Esophagus muscularis mucosa (tissue), 4 donors: ENCODE measurements around the gene SOSTDC1. TPM values are rescaled to one million over a fixed set of nuclear protein-coding genes. Genes with fewer than 3 reads are reported as not detected.

Source experiments
- DNase-seq: peaks from one replicate; pipeline ENCODE4 v3.0.0-alpha.2; 2017; ENCODE audit errors: extremely low spot score
- H3K27ac ChIP-seq, 4 donors: fragments of 200-600 bp; sonication (generic); replicated peaks in 1 of 4; 1 replicate in 3 of 4; 2 replicates in 1 of 4; pipeline ENCODE4 v1.5.1; 2016 to 2019; ENCODE audit warnings: mild to moderate bottlenecking in 1 of 4
- H3K27me3 ChIP-seq, 4 donors: fragments of 200-600 bp; sonication (generic); one replicate each; pipeline versions ENCODE4 v1.5.1 to v1.6.0; 2016 to 2019
- H3K36me3 ChIP-seq, 4 donors: fragments of 200-600 bp; sonication (generic); one replicate each; pipeline ENCODE4 v1.5.1; 2016 to 2019
- H3K4me1 ChIP-seq, 4 donors: fragments of 200-600 bp; sonication (generic); one replicate each; pipeline ENCODE4 v1.5.1; 2016 to 2019
- H3K4me3 ChIP-seq, 4 donors: fragments of 200-600 bp; sonication (generic); 1 replicate in 2 of 4; 2 replicates in 2 of 4; pipeline ENCODE4 v1.5.1; 2016 to 2019; ENCODE audit warnings: mild to moderate bottlenecking in 4 of 4, moderate library complexity in 1 of 4
- H3K9me3 ChIP-seq, 4 donors: fragments of 200-600 bp; sonication (generic); 1 replicate in 3 of 4; 2 replicates in 1 of 4; pipeline ENCODE4 v1.5.1; 2016 to 2019
- EP300 ChIP-seq: sonication (generic); formaldehyde crosslinking; IDR thresholded peaks from one replicate; pipeline ENCODE4 v1.6.1; 2017; ENCODE audit warnings: antibody characterized with exemption
- POLR2A ChIP-seq: fragments of 450-650 bp; IDR thresholded peaks from one replicate; pipeline ENCODE4 v1.6.1; 2017; ENCODE audit warnings: antibody characterized with exemption, moderate library complexity, mild to moderate bottlenecking, low read depth
- POLR2AphosphoS5 ChIP-seq, 2 donors: sonication (generic); formaldehyde crosslinking; IDR thresholded peaks; one replicate each; pipeline ENCODE4 v1.6.1; 2017; ENCODE audit warnings: antibody characterized with exemption in 2 of 2
- WGBS: methylation state at CpG from one replicate; pipeline ENCODE4 v1.1.5; 2018; 5-methylcytosine and 5-hydroxymethylcytosine counted together
- intact Hi-C: fragments of 100-400 bp; cut with DNase I; formaldehyde crosslinking; loops from one replicate; pipeline ENCODE4 v1.15.1; 2023
- total RNA-seq, 4 donors: library from RNA; depleted of rRNA; stranded (reverse); fragments of >200 nt; gene quantifications; one replicate each; pipeline versions ENCODE4 v1.1.0 to v1.2.1, GENCODE V29; 2016
- TF ChIP-seq, protein P1 (sequence below), 3 experiments: fragments of 200-600 bp in 2 of 3; fragments of 450-650 bp in 1 of 3; sonication (generic) in 2 of 3; IDR thresholded peaks; one replicate each; pipeline ENCODE4 v1.5.1; 2017 to 2019; ENCODE audit warnings: antibody characterized with exemption in 3 of 3, mild to moderate bottlenecking in 2 of 3, moderate library complexity in 1 of 3

The SOSTDC1 gene
- total RNA-seq, 4 donors from 2014 or later = 0.71 to 1.2 (median 0.83) TPM; not detected in 1

DNA sequence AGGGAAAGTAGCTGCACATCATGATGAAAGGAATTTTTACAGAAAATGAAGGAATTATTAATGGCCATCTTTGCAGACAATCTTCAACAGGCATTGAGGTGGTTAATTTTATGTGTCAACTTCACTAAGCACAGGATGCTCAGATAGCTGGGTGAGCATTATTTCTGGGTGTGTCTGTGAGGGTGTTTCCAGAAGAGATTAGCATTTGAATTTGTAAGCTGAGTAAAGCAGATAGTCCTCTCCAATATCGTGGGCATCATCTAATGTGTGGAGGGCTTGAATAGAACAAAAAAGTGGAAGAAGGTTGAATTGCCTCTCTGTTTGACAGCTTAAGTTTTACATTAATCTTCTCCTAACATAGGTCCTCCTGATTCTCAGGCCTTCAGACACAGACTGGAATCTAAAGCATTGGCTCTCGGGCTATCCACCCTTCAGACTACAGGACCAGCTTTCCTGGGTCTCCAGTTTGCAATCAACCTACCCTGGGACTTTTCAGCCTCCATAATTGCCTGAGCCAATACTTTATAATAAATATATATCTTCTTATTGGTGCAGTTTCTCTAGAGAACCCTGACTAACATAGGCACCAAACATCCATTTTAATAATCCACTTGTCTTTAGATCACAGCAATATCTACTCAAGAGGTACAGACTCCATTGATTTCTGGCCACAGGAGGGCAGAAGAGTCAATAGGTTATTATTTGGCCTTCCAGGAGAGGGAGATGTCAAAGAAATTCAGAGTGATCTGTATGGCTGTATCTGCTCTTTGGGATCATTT, 33.7 kb downstream of the SOSTDC1 start:
- H3K36me3 ChIP-seq = no peaks in the 10 kb centered on the region
- TF ChIP-seq, protein P1, sequence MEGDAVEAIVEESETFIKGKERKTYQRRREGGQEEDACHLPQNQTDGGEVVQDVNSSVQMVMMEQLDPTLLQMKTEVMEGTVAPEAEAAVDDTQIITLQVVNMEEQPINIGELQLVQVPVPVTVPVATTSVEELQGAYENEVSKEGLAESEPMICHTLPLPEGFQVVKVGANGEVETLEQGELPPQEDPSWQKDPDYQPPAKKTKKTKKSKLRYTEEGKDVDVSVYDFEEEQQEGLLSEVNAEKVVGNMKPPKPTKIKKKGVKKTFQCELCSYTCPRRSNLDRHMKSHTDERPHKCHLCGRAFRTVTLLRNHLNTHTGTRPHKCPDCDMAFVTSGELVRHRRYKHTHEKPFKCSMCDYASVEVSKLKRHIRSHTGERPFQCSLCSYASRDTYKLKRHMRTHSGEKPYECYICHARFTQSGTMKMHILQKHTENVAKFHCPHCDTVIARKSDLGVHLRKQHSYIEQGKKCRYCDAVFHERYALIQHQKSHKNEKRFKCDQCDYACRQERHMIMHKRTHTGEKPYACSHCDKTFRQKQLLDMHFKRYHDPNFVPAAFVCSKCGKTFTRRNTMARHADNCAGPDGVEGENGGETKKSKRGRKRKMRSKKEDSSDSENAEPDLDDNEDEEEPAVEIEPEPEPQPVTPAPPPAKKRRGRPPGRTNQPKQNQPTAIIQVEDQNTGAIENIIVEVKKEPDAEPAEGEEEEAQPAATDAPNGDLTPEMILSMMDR (IDR thresholded peaks at IDR 0.05) = peak in 2 of 3 experiments; percentile 18 to 33
- TF ChIP-seq POLR2A = no peak
- intact Hi-C loops = loop anchor here (10.0 kb wide), 1 partner anchor 133 kb away; no protein-coding TSS in a partner anchor
- H3K9me3 ChIP-seq = no peaks in the 10 kb centered on the region
- H3K27me3 ChIP-seq = no peaks in the 10 kb centered on the region
- no peak overlapping the region for H3K27ac ChIP-seq
- no peak overlapping the region for H3K4me3 ChIP-seq
- no peak for DNase-seq
- 94% methylated on average over 2 of the region's 2 CpGs for WGBS
- H3K4me1 ChIP-seq = no peaks in the 10 kb centered on the region

DNA sequence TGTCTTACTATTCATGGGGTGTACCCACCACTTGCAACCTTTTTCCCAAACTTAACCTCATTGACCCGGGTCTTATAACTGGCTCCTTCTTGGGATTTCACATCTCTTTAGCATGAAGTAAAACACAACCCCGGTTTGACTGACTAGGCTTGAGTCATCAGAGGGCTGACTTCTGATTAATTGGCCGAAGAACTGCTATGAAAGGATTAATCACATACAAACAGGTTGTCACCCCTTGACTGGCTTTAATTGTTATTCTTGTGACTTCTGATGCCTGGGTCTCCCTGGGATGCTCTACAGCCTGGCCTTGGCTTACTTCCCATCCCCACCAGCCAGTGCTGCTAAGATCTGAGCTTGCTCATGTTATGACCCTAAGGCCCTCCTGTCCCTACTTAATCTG, 35.4 kb downstream of the SOSTDC1 start:
- Histone ChIP-seq H3K9me3 (no peaks in the 10 kb centered on the region), H3K4me3 (no peak overlapping the region), H3K4me1 (no peaks in the 10 kb centered on the region), H3K27ac (no peak overlapping the region), H3K36me3 (no peaks in the 10 kb centered on the region), H3K27me3 (no peaks in the 10 kb centered on the region)
- WGBS = 92% methylated on average over 3 of the region's 3 CpGs
- TF ChIP-seq POLR2AphosphoS5 (IDR thresholded peaks at IDR 0.05) (no peak), POLR2A (no peak), EP300 (no peak)
- TF ChIP-seq, protein P1 (IDR thresholded peaks at IDR 0.05) = no peak
- DNase-seq = no peak
- intact Hi-C loops = loop anchor here (10.0 kb wide), 1 partner anchor 135 kb away; no protein-coding TSS in a partner anchor

DNA sequence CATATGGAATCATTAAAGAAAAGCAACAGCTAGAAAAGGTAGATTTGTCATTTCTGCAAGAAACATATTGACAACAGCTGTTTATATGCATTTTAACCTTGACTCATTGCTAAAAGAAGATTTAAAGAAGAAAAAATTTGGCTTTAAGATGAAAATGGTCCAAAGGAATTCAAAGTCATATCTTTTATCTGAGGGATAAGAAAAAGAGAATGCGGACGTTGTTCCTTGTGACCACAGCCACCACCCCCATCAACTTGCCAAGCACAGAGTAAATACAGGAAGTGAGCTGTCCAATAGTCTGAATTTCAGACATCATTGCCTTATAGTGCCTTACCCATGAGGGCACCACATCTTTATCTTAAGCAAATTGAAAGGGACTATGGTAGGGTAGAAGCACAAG, 36.9 kb downstream of the SOSTDC1 start:
- Histone ChIP-seq H3K27me3 (no peaks in the 10 kb centered on the region), H3K27ac (no peak overlapping the region), H3K4me3 (no peak overlapping the region), H3K9me3 (no peaks in the 10 kb centered on the region), H3K36me3 (no peaks in the 10 kb centered on the region), H3K4me1 (no peaks in the 10 kb centered on the region)
- 64% methylated on average over 2 of the region's 2 CpGs for WGBS
- TF ChIP-seq POLR2A = no peak
- TF ChIP-seq EP300 = no peak
- TF ChIP-seq, protein P1 (IDR thresholded peaks at IDR 0.05) = no peak
- no peak for TF ChIP-seq POLR2AphosphoS5 (IDR thresholded peaks at IDR 0.05)
- intact Hi-C loops = no loop called here
- no peak for DNase-seq

DNA sequence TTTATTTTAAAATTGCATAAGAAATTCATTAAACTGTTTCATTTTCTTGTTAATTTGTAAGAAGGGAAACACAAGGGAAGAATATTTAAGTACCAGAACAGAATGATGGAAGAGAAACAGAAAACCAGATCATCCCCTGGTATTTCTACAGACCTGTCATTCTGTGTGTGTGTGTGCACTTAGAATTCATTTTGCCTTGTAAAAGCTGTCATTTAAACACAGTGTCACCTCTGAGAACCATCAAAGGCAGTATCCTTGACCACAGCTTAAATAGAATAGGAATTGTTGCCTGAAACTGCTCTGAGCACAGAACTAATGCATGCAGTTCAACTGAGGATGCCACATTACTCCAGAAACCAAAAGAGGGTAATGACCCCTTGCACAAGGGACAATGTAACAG, 37.4 kb downstream of the SOSTDC1 start:
- no peak for DNase-seq
- H3K9me3 ChIP-seq = no peaks in the 10 kb centered on the region
- H3K4me3 ChIP-seq = no peak overlapping the region
- no peak for TF ChIP-seq POLR2AphosphoS5 (IDR thresholded peaks at IDR 0.05)
- TF ChIP-seq, protein P1 (IDR thresholded peaks at IDR 0.05) = no peak
- no peak for TF ChIP-seq POLR2A
- no peak for TF ChIP-seq EP300
- intact Hi-C loops = no loop called here
- peaks cover 0 to under 1% (median 0%) of the 10 kb centered on the region in 4 donors for H3K4me1 ChIP-seq
- H3K36me3 ChIP-seq = no peaks in the 10 kb centered on the region
- no peaks in the 10 kb centered on the region for H3K27me3 ChIP-seq
- no peak overlapping the region for H3K27ac ChIP-seq

DNA sequence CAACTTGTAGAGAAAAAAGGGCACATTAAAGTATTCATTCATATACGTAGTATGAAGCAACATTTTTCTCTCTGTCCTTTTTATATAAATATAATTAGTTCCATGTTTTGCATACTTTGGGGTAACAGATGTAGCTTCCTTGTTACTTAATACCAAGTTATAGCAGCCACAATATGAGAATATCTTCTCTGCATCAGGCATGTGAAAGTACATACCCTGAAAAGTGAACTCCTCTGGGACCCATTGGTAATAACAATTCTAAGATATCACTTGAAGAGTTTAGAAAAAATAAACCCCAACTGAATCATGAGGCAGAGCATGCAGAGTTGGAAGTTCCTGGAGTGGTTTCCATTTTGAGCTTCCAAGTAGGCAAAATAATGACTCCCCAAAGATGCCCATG, 41.8 kb downstream of the SOSTDC1 start:
- intact Hi-C loops = no loop called here
- no peak for DNase-seq
- H3K4me1 ChIP-seq = peaks cover 15 to 28% (median 26%) of the 10 kb centered on the region in 4 donors
- H3K9me3 ChIP-seq = no peaks in the 10 kb centered on the region
- H3K4me3 ChIP-seq = no peak overlapping the region
- 86% methylated on average over 1 of the region's 1 CpG for WGBS
- TF ChIP-seq, protein P1 (IDR thresholded peaks at IDR 0.05) = no peak
- no peak for TF ChIP-seq POLR2A
- TF ChIP-seq EP300 = no peak
- no peaks in the 10 kb centered on the region for H3K27me3 ChIP-seq
- H3K27ac ChIP-seq = no peak overlapping the region
- H3K36me3 ChIP-seq = no peaks in the 10 kb centered on the region
